ENCODE results near the gene UACA. TPM values are rescaled to one million over a fixed set of nuclear protein-coding genes. Genes with fewer than 3 reads are reported as not detected.
"Not testable (repeated sequence)": the region's sequence is repeated elsewhere in the genome, so short reads cannot be mapped to it uniquely, and the experiment has no call there.

UACA gene
- total and polyA plus RNA-seq, 2 donors (not counting 3 experiments of a cell fraction or from before 2014, with no cell fraction given) = 167 to 292 TPM

DNA sequence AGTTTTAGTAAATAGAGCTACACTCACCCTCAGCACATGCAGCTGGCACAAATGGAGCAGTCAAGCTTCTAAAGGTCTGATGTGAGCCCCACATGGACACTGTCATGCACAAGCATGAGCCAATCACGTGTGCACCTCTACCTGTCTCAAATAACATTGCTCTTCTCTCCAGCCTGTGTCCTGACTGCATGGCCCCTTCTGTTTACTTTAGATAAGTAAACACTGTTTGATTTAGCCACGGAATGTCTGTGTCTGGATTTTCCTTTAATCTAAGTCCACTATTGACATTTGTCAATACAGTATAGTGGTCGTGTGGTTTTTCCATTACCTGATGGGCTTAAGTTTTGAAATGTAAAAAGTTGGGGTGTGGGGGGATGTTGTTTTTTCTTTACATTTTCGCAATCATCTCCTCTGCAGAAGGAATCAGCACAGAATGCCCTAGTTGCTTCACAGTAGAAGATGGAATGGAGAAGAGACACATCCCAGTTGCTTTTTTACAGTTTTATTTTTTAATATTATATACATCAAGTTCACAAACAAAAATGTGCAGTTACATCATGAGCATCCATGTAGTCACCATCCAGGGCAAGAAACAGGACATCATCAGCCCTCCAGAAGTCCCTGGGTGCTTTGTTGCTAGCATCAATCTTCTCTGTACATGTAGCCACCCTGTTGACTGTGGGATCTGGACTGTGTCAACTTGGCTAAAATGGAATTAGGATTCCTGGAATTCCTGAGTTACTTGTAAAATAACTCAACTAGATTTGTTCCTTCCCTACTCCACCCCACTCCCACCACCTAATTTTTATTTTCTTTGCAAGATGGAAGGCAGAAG lies 146.1 kb downstream of the UACA start:
- no peak overlapping the region for H3K4me2 ChIP-seq (ENCODE audit: insufficient read depth, low read length)
- CTCF ChIA-PET = interaction anchor here (1.3 to 1.5 kb wide), 2 partner anchors 10 to 48 kb away, joined by 3 read pairs; no protein-coding TSS in a partner anchor
- no peak overlapping the region for H3K27ac ChIP-seq (ENCODE audit: insufficient read depth, low read depth, low read length)
- H3K36me3 ChIP-seq (ENCODE audit: control insufficient read depth in 2 of 2, extremely low read depth in 1 of 2, insufficient read depth in 2 of 2, low read length in 2 of 2) = no peaks in the 10 kb centered on the region
- intact Hi-C loops (cut with micrococcal nuclease) (no loop called here), dilution Hi-C loops (cut with MboI; ENCODE audit: extremely low pct_ligation_motif_present, low sequenced_read_pairs) (no loop called here)
- H2AFZ ChIP-seq (ENCODE audit: low read depth, low read length) = no peak overlapping the region
- TF ChIP-seq POLR2A (IDR thresholded peaks at IDR 0.05; ENCODE audit: low read depth, low read length) (no peak), GATA2 (IDR thresholded peaks at IDR 0.05; ENCODE audit: insufficient read depth, insufficient read length, low read depth, low read length) (no peak), MYC (IDR thresholded peaks at IDR 0.05; ENCODE audit: low read depth, low read length) (no peak), POLR2AphosphoS5 (IDR thresholded peaks at IDR 0.05; ENCODE audit: insufficient read depth, low read depth, low read length) (no peak), JUN (IDR thresholded peaks at IDR 0.05; ENCODE audit: borderline replicate concordance, insufficient read depth, insufficient read length, low read depth) (no peak), FOS (IDR thresholded peaks at IDR 0.05; ENCODE audit: borderline replicate concordance, insufficient read depth, low read length) (no peak), EZH2 (IDR thresholded peaks at IDR 0.05; ENCODE audit: borderline replicate concordance, low read depth, low read length, severe bottlenecking) (no peak)
- TF ChIP-seq, protein P1, sequence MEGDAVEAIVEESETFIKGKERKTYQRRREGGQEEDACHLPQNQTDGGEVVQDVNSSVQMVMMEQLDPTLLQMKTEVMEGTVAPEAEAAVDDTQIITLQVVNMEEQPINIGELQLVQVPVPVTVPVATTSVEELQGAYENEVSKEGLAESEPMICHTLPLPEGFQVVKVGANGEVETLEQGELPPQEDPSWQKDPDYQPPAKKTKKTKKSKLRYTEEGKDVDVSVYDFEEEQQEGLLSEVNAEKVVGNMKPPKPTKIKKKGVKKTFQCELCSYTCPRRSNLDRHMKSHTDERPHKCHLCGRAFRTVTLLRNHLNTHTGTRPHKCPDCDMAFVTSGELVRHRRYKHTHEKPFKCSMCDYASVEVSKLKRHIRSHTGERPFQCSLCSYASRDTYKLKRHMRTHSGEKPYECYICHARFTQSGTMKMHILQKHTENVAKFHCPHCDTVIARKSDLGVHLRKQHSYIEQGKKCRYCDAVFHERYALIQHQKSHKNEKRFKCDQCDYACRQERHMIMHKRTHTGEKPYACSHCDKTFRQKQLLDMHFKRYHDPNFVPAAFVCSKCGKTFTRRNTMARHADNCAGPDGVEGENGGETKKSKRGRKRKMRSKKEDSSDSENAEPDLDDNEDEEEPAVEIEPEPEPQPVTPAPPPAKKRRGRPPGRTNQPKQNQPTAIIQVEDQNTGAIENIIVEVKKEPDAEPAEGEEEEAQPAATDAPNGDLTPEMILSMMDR (IDR thresholded peaks at IDR 0.05; ENCODE audit: extremely low read depth in 1 of 2, insufficient read depth in 1 of 2, low read depth in 1 of 2, low read length in 2 of 2) = no peak
- TF ChIP-seq, protein P2, sequence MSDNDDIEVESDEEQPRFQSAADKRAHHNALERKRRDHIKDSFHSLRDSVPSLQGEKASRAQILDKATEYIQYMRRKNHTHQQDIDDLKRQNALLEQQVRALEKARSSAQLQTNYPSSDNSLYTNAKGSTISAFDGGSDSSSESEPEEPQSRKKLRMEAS (IDR thresholded peaks at IDR 0.05; ENCODE audit: insufficient read depth, insufficient read length) = no peak
- no peaks in the 10 kb centered on the region for H4K20me1 ChIP-seq (replicated peaks; ENCODE audit: control insufficient read depth, extremely low read depth, insufficient read depth, low read length)
- POLR2A ChIA-PET = no interaction called here
- H3K79me2 ChIP-seq (ENCODE audit: control insufficient read depth, insufficient read depth, low read length) = no peaks in the 10 kb centered on the region
- H3K9ac ChIP-seq (replicated peaks; ENCODE audit: extremely low read depth, insufficient read depth, low read length) = no peak overlapping the region
- DNase-seq (ENCODE audit: low read depth, low spot score) (no peak), FAIRE-seq (no peak)
- no peaks in the 10 kb centered on the region for H3K4me1 ChIP-seq (ENCODE audit: control insufficient read depth, extremely low read depth, insufficient read depth, low read length)
- BruUV-seq (replicated peaks) = no TSS peak
- no peaks in the 10 kb centered on the region for H3K9me1 ChIP-seq (replicated peaks; ENCODE audit: control insufficient read depth, extremely low read depth, insufficient read depth, low read length)
- H3K27me3 ChIP-seq (ENCODE audit: control insufficient read depth in 2 of 2, insufficient read depth in 2 of 2, low read length in 2 of 2) = peaks cover 4 to 26% of the 10 kb centered on the region in 2 experiments
- H3K9me3 ChIP-seq (replicated peaks; ENCODE audit: control insufficient read depth, insufficient read depth, low read length) = no peaks in the 10 kb centered on the region
- no peak overlapping the region for H3K4me3 ChIP-seq (replicated peaks in 1 of 3; ENCODE audit: insufficient read depth in 1 of 3, low read depth in 1 of 3, low read length in 3 of 3)

DNA sequence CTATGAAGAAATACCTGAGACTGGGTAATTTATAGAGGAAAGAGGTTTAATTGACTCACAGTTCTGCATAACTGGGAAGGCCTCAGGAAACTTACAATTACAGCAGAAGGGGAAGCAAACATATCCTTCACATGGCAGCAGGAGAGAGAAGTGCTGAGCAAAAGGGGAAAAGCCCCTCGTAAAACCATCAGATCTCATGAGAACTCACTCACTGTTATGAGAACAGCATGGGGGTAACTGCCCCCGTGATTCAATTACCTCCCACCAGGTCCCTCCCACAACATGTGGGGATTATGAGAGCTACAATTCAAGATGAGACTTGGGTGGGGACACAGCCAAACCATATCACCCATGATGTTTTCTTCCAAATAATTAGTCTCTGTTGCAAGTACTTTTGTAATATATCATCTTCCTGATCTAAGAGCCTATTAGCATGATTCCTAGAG lies 147.0 kb downstream of the UACA start:
- H3K9me1 ChIP-seq (replicated peaks; ENCODE audit: control insufficient read depth, extremely low read depth, insufficient read depth, low read length); BruUV-seq (replicated peaks); H3K9me3 ChIP-seq (replicated peaks; ENCODE audit: control insufficient read depth, insufficient read depth, low read length); H3K27ac ChIP-seq (ENCODE audit: insufficient read depth, low read depth, low read length); intact Hi-C loops (cut with micrococcal nuclease); H3K4me3 ChIP-seq (replicated peaks in 1 of 3; ENCODE audit: insufficient read depth in 1 of 3, low read depth in 1 of 3, low read length in 3 of 3); dilution Hi-C loops (cut with MboI; ENCODE audit: extremely low pct_ligation_motif_present, low sequenced_read_pairs); H3K4me2 ChIP-seq (ENCODE audit: insufficient read depth, low read length); DNase-seq (ENCODE audit: low read depth, low spot score); POLR2A ChIA-PET; H3K9ac ChIP-seq (replicated peaks; ENCODE audit: extremely low read depth, insufficient read depth, low read length); H3K4me1 ChIP-seq (ENCODE audit: control insufficient read depth, extremely low read depth, insufficient read depth, low read length); H4K20me1 ChIP-seq (replicated peaks; ENCODE audit: control insufficient read depth, extremely low read depth, insufficient read depth, low read length); H2AFZ ChIP-seq (ENCODE audit: low read depth, low read length); H3K79me2 ChIP-seq (ENCODE audit: control insufficient read depth, insufficient read depth, low read length); H3K36me3 ChIP-seq (ENCODE audit: control insufficient read depth in 2 of 2, extremely low read depth in 1 of 2, insufficient read depth in 2 of 2, low read length in 2 of 2); FAIRE-seq: not testable (repeated sequence)
- peaks cover 4 to 26% of the 10 kb centered on the region in 2 experiments for H3K27me3 ChIP-seq (ENCODE audit: control insufficient read depth in 2 of 2, insufficient read depth in 2 of 2, low read length in 2 of 2)
- CTCF ChIA-PET = interaction anchor here (1.3 to 1.5 kb wide), 2 partner anchors 9 to 47 kb away, joined by 3 read pairs; no protein-coding TSS in a partner anchor
